HEK293T (cell line): ENCODE data around the gene TGFBR3L.

Source experiments
- CTCF ChIA-PET: fragments of 350-600 bp; formaldehyde crosslinking; extraction: SDS; loops from one replicate; lab custom pipeline; 2021; ENCODE audit warnings: antibody characterized with exemption, inconsistent platforms; lab: Yijun Ruan, JAX
- POLR2A ChIA-PET: fragments of 350-600 bp; formaldehyde crosslinking; extraction: SDS; loops from one replicate; lab custom pipeline; 2020; ENCODE audit warnings: antibody characterized with exemption, inconsistent platforms; lab: Yijun Ruan, JAX
- DNase-seq: peaks from one replicate; pipeline ENCODE4 v3.0.0; 2012; ENCODE audit warnings: mixed read lengths; ENCODE audit errors: extremely low spot score
- ARNT ChIP-seq: fragments of 450-650 bp; IDR thresholded peaks from 2 replicates; pipeline ENCODE4 v1.6.1; 2017; ENCODE audit warnings: mild to moderate bottlenecking
- BHLHE40 ChIP-seq: fragments of 450-650 bp; IDR thresholded peaks from 2 replicates; pipeline ENCODE4 v1.6.1; 2016; ENCODE audit warnings: mild to moderate bottlenecking, moderate library complexity, borderline replicate concordance
- CTBP1 ChIP-seq: fragments of 450-650 bp; IDR thresholded peaks from 2 replicates; pipeline ENCODE4 v1.6.1; 2016; ENCODE audit warnings: borderline replicate concordance
- ELF4 ChIP-seq: fragments of 450-650 bp; IDR thresholded peaks from 2 replicates; pipeline ENCODE4 v1.6.1; 2017; ENCODE audit warnings: antibody characterized with exemption
- FOXA1 ChIP-seq: fragments of 450-650 bp; IDR thresholded peaks from 2 replicates; pipeline ENCODE4 v1.6.1; 2016; ENCODE audit warnings: mild to moderate bottlenecking
- FOXK2 ChIP-seq: fragments of 450-650 bp; IDR thresholded peaks from 2 replicates; pipeline ENCODE4 v1.6.1; 2016; ENCODE audit warnings: mild to moderate bottlenecking
- FOXM1 ChIP-seq: fragments of 450-650 bp; IDR thresholded peaks from 2 replicates; pipeline ENCODE4 v1.6.1; 2017; ENCODE audit warnings: mild to moderate bottlenecking, borderline replicate concordance
- HDGF ChIP-seq: fragments of 450-650 bp; IDR thresholded peaks from 2 replicates; pipeline ENCODE4 v1.6.1; 2017; ENCODE audit warnings: antibody characterized with exemption, borderline replicate concordance
- L3MBTL2 ChIP-seq: fragments of 450-650 bp; conservative IDR thresholded peaks from 2 replicates; pipeline ENCODE4 v1.6.1; 2016; ENCODE audit warnings: mild to moderate bottlenecking
- LEF1 ChIP-seq: fragments of 450-650 bp; IDR thresholded peaks from 2 replicates; pipeline ENCODE4 v1.6.1; 2017; ENCODE audit warnings: mild to moderate bottlenecking, borderline replicate concordance
- NFRKB ChIP-seq: fragments of 450-650 bp; IDR thresholded peaks from 2 replicates; pipeline ENCODE4 v1.6.1; 2016; ENCODE audit warnings: mild to moderate bottlenecking, moderate library complexity
- SP1 ChIP-seq: fragments of 450-650 bp; IDR thresholded peaks from 2 replicates; pipeline ENCODE4 v1.6.1; 2017
- SUZ12 ChIP-seq: fragments of 450-650 bp; IDR thresholded peaks from 2 replicates; pipeline ENCODE4 v1.6.1; 2016; ENCODE audit warnings: mild to moderate bottlenecking
- TARDBP ChIP-seq: fragments of 450-650 bp; IDR thresholded peaks from 2 replicates; pipeline ENCODE4 v1.6.1; 2016
- ZNF384 ChIP-seq: fragments of 450-650 bp; IDR thresholded peaks from 2 replicates; pipeline ENCODE4 v1.6.1; 2016
- TF ChIP-seq, protein P1 (sequence below): fragments of 450-650 bp; IDR thresholded peaks from 2 replicates; pipeline ENCODE4 v1.6.1; 2016

Gene TGFBR3L

DNA sequence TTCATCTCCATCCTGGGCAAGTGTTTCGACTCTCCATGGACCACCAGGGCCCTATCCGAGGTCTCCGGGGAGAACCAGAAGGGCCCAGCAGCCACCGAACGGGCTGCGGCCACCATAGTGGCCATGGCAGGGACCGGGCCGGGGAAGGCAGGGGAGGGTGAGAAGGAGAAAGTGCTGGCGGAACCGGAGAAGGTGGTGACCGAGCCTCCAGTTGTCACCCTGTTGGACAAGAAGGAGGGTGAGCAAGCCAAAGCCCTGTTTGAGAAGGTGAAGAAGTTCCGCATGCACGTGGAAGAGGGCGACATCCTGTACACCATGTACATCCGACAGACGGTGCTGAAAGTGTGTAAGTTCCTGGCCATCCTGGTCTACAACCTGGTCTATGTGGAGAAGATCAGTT, 15.7 kb upstream of the TGFBR3L start:
- CTCF ChIA-PET: interaction anchor here (1.8 kb wide), 1 partner anchor 29 kb away, joined by 6 read pairs; no protein-coding TSS in a partner anchor
- POLR2A ChIA-PET: interaction anchor here (1.0 to 1.6 kb wide), 4 partner anchors 10 to 24 kb away, joined by 3 to 7 read pairs (median 4); partner anchors contain the start of genes LRRC8E, PRR36 and SNAPC2
- DNase-seq: no peak
- TF ChIP-seq L3MBTL2 (no peak), FOXA1 (no peak), ARNT (no peak)

DNA sequence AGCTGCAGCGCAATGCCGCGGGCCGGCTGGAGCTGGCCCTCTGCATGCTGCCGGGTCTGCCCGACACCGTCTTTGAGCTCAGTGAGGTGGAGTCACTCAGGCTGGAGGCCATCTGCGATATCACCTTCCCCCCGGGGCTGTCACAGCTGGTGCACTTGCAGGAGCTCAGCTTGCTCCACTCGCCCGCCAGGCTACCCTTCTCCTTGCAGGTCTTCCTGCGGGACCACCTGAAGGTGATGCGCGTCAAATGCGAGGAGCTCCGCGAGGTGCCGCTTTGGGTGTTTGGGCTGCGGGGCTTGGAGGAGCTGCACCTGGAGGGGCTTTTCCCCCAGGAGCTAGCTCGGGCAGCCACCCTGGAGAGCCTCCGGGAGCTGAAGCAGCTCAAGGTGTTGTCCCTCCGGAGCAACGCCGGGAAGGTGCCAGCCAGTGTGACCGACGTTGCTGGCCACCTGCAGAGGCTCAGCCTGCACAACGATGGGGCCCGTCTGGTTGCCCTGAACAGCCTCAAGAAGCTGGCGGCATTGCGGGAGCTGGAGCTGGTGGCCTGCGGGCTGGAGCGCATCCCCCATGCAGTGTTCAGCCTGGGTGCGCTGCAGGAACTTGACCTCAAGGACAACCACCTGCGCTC, 14.8 kb upstream of the TGFBR3L start:
- ChIA-PET CTCF (interaction anchor here (1.8 kb wide), 1 partner anchor 30 kb away, joined by 6 read pairs; no protein-coding TSS in a partner anchor), POLR2A (interaction anchor here (1.0 to 2.7 kb wide), 8 partner anchors 11 to 44 kb away, joined by 3 to 14 read pairs (median 4); partner anchors contain the start of genes LRRC8E, PRR36 and SNAPC2)
- TF ChIP-seq SUZ12 (no peak), L3MBTL2 (no peak), SP1 (no peak), ELF4 (no peak), ZNF384 (no peak), TARDBP (no peak)
- DNase-seq: no peak

DNA sequence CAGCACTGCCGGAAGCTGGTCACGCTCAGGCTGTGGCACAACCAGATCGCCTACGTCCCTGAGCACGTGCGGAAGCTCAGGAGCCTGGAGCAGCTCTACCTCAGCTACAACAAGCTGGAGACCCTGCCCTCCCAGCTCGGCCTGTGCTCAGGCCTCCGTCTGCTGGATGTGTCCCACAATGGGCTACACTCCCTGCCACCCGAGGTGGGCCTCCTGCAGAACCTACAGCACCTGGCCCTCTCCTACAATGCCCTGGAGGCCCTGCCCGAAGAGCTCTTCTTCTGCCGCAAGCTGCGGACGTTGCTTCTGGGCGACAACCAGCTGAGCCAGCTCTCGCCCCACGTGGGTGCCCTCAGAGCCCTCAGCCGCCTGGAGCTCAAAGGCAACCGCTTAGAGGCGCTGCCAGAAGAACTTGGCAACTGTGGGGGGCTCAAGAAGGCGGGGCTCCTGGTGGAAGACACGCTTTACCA, 14.2 kb upstream of the TGFBR3L start:
- DNase-seq: no peak
- ChIA-PET POLR2A (interaction anchor here (1.0 to 2.7 kb wide), 9 partner anchors 12 to 43 kb away, joined by 3 to 14 read pairs (median 5); partner anchors contain the start of genes LRRC8E, PRR36 and SNAPC2), CTCF (interaction anchor here (1.8 kb wide), 1 partner anchor 31 kb away, joined by 6 read pairs; no protein-coding TSS in a partner anchor)
- TF ChIP-seq FOXM1: no peak
- TF ChIP-seq, protein P1, sequence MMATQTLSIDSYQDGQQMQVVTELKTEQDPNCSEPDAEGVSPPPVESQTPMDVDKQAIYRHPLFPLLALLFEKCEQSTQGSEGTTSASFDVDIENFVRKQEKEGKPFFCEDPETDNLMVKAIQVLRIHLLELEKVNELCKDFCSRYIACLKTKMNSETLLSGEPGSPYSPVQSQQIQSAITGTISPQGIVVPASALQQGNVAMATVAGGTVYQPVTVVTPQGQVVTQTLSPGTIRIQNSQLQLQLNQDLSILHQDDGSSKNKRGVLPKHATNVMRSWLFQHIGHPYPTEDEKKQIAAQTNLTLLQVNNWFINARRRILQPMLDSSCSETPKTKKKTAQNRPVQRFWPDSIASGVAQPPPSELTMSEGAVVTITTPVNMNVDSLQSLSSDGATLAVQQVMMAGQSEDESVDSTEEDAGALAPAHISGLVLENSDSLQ: no peak
- TF ChIP-seq TARDBP: no peak
- TF ChIP-seq BHLHE40: no peak
- TF ChIP-seq ZNF384: no peak
- no peak for TF ChIP-seq FOXA1
- TF ChIP-seq ARNT: no peak
- no peak for TF ChIP-seq L3MBTL2
- no peak for TF ChIP-seq NFRKB
- no peak for TF ChIP-seq SP1
- no peak for TF ChIP-seq LEF1
- TF ChIP-seq FOXK2: no peak
- TF ChIP-seq ELF4: no peak
- TF ChIP-seq HDGF: no peak
- TF ChIP-seq SUZ12: no peak
- TF ChIP-seq CTBP1: no peak

DNA sequence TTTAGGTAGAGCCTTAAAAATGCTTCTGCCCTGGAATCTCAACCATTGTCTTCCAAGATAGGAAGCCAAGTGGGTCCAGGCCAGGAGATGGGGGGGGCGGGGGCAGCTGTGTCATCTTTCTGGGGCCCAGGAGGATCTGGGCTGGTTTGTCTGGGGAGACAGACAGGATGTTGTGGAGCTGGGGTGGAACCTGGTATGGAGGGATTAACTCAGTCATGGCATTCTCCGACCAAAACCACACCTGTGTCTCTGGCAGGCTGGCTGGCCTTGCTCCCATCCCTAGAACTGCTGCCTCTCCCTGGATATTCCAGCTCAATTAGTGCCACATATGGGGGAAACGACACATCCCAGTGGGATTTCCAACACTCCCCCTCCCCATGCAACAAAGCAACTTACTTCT, 13.7 kb upstream of the TGFBR3L start:
- DNase-seq: no peak
- TF ChIP-seq NFRKB (no peak), FOXK2 (no peak), BHLHE40 (no peak), ELF4 (no peak), LEF1 (no peak), TARDBP (no peak), HDGF (no peak)
- TF ChIP-seq, protein P1: no peak
- ChIA-PET POLR2A (interaction anchor here (1.0 to 2.7 kb wide), 7 partner anchors 12 to 43 kb away, joined by 3 to 14 read pairs (median 6); partner anchors contain the start of genes LRRC8E and SNAPC2), CTCF (interaction anchor here (1.8 kb wide), 1 partner anchor 31 kb away, joined by 6 read pairs; no protein-coding TSS in a partner anchor)

DNA sequence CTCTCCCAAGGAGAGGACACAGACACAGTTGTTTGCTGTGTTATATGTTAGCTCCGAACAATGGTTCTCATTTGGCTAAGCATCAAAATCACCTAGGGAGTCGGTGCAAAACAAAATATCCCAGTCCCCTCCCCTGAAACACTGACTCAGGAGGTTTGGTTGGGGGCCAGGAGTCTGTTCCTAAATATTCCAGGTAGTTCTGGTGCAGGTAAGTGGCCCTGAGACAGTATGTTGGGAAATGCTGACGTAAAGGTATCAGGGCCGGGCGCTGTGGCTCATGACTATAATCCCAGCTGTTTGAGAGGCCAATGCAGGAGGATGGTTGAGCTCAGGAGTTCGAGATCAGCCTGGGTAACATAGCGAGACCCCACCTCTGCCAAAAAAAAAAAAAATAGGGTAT, 13.3 kb upstream of the TGFBR3L start:
- no peak for TF ChIP-seq FOXA1
- TF ChIP-seq, protein P1: no peak
- TF ChIP-seq SP1: no peak
- TF ChIP-seq BHLHE40: no peak
- TF ChIP-seq ARNT: no peak
- TF ChIP-seq CTBP1: no peak
- no peak for DNase-seq
- ChIA-PET CTCF (interaction anchor here (0.7 kb wide), 1 partner anchor 32 kb away, joined by 3 read pairs; no protein-coding TSS in a partner anchor), POLR2A (interaction anchor here (0.8 to 2.7 kb wide), 5 partner anchors 13 to 28 kb away, joined by 3 to 14 read pairs (median 6); partner anchors contain the start of genes LRRC8E and SNAPC2)

DNA sequence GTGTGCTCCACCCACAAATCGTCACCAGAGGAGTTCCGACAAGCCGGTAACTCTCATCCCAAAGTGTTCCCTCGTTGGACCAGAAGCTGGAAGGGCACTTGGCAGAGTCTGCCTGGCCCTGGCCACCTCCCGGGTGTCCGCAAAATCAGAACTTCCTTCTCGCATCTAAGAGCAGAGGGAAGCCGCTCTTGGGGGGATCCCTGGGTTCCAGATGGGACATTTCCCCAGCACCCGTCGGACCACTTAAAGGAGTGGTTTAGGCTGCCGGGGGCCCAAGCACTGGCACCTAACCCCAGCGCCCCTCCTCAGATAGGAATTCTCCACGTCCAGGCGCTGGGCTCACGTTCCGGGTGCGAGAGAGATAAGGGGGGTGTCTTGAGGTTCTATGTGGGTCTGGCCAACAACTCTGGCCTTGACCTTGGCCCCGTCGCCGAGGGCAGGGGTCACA, 11.8 kb upstream of the TGFBR3L start:
- ChIA-PET CTCF (interaction anchor here (0.6 to 1.2 kb wide), 3 partner anchors 18 to 142 kb away, joined by 3 to 4 read pairs (median 3); partner anchors contain the start of gene SNAPC2), POLR2A (interaction anchor here (0.8 to 2.3 kb wide), 16 partner anchors 9 to 611 kb away, joined by 3 to 30 read pairs (median 5); partner anchors contain the start of genes LRRC8E, SNAPC2, TGFBR3L and TIMM44)
- TF ChIP-seq BHLHE40: no peak
- no peak for TF ChIP-seq SUZ12
- no peak for TF ChIP-seq ARNT
- DNase-seq: no peak
